Measurements from ENCODE around the gene PNN.

Gene PNN

DNA sequence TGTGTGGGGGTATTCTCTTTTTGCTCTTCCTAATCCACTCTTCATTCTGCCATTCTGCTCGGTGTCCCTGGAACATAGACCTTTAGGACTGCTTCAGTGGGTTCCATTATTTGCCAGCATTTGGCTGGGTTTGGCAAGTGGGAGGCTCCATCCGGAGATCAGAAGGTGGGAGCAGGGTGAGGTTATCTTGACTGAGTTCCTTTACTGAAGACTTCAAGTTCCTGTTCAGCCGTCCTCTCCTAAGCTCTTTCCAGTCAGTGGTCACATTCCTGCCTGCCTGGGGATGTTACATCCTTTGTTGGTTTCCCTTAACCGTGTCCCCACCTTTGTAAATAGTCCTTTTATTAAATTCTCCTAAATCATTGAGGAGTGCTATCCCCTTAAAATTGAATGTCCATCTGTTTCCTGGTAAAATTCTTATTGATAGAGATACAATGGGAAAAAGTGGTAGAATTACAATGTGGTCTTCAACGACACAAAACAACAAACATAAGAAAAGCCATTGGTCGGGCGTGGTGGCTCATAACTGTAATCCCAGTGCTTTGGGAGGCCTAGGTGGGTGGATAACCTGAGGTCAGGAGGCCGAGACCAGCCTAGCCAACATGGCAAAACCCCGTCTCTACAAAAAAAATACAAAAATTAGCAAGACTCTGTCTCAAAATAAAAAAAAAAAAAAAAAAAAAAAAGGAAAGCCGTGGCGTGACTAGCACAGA, 53.6 kb downstream of the PNN start:
- Histone ChIP-seq H3K27me3 (ENCODE audit: insufficient read depth, low read length, poor library complexity, severe bottlenecking) (no peaks in the 10 kb centered on the region), H3K79me2 (ENCODE audit: insufficient read depth, low read length) (no peaks in the 10 kb centered on the region), H3F3A (ENCODE audit: low read depth) (no peaks in the 10 kb centered on the region), H3K9ac (ENCODE audit: low read depth, low read length, poor library complexity, severe bottlenecking) (no peak overlapping the region), H3K36me3 (ENCODE audit: insufficient read depth, low read length) (no peaks in the 10 kb centered on the region), H3K9me3 (ENCODE audit: insufficient read depth, low read depth, low read length) (no peaks in the 10 kb centered on the region), H3K4me3 (ENCODE audit: low read length, poor library complexity, severe bottlenecking) (no peak overlapping the region), H3K4me2 (ENCODE audit: low read depth, low read length, poor library complexity, severe bottlenecking) (no peak overlapping the region), H4K20me1 (ENCODE audit: insufficient read depth, low read length, poor library complexity, severe bottlenecking) (no peaks in the 10 kb centered on the region), H3K9me2 (replicated peaks; ENCODE audit: low read depth, low read length) (no peaks in the 10 kb centered on the region), H3K4me1 (ENCODE audit: insufficient read depth, low read length, poor library complexity, severe bottlenecking) (no peaks in the 10 kb centered on the region), H2AFZ (ENCODE audit: low read length) (no peak overlapping the region)
- TF ChIP-seq, protein P1, sequence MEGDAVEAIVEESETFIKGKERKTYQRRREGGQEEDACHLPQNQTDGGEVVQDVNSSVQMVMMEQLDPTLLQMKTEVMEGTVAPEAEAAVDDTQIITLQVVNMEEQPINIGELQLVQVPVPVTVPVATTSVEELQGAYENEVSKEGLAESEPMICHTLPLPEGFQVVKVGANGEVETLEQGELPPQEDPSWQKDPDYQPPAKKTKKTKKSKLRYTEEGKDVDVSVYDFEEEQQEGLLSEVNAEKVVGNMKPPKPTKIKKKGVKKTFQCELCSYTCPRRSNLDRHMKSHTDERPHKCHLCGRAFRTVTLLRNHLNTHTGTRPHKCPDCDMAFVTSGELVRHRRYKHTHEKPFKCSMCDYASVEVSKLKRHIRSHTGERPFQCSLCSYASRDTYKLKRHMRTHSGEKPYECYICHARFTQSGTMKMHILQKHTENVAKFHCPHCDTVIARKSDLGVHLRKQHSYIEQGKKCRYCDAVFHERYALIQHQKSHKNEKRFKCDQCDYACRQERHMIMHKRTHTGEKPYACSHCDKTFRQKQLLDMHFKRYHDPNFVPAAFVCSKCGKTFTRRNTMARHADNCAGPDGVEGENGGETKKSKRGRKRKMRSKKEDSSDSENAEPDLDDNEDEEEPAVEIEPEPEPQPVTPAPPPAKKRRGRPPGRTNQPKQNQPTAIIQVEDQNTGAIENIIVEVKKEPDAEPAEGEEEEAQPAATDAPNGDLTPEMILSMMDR (conservative IDR thresholded peaks at IDR 0.05; ENCODE audit: low read length): no peak
- TF ChIP-seq EZH2phosphoT487 (IDR thresholded peaks at IDR 0.05; ENCODE audit: borderline replicate concordance): no peak

DNA sequence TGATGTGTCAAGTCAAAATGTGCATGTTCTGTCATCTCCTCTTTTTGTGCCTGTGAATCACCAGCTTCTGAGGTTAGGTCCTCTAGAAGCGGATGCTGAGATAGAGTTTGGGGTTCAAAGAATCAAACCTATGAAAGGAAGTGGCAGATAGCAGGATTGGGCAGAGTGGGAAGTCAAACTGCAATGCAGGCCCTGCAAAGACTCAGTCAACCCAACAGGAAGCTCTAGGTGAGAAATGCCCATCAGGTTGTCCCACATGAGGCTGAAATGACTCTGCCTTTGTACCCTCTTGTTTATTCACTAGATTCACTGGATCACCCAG, 54.1 kb downstream of the PNN start:
- Histone ChIP-seq H3K36me3 (ENCODE audit: insufficient read depth, low read length) (no peaks in the 10 kb centered on the region), H3K79me2 (ENCODE audit: insufficient read depth, low read length) (no peaks in the 10 kb centered on the region), H3K4me3 (ENCODE audit: low read length, poor library complexity, severe bottlenecking) (no peak overlapping the region), H3K27me3 (ENCODE audit: insufficient read depth, low read length, poor library complexity, severe bottlenecking) (no peaks in the 10 kb centered on the region), H2AFZ (ENCODE audit: low read length) (no peak overlapping the region), H3K9me2 (replicated peaks; ENCODE audit: low read depth, low read length) (no peaks in the 10 kb centered on the region), H3K4me2 (ENCODE audit: low read depth, low read length, poor library complexity, severe bottlenecking) (no peak overlapping the region), H3K9me3 (ENCODE audit: insufficient read depth, low read depth, low read length) (no peaks in the 10 kb centered on the region), H3F3A (ENCODE audit: low read depth) (no peaks in the 10 kb centered on the region), H3K4me1 (ENCODE audit: insufficient read depth, low read length, poor library complexity, severe bottlenecking) (no peaks in the 10 kb centered on the region), H3K9ac (ENCODE audit: low read depth, low read length, poor library complexity, severe bottlenecking) (no peak overlapping the region), H4K20me1 (ENCODE audit: insufficient read depth, low read length, poor library complexity, severe bottlenecking) (no peaks in the 10 kb centered on the region)
- TF ChIP-seq, protein P1 (conservative IDR thresholded peaks at IDR 0.05; ENCODE audit: low read length): no peak
- TF ChIP-seq EZH2phosphoT487 (IDR thresholded peaks at IDR 0.05; ENCODE audit: borderline replicate concordance): no peak

DNA sequence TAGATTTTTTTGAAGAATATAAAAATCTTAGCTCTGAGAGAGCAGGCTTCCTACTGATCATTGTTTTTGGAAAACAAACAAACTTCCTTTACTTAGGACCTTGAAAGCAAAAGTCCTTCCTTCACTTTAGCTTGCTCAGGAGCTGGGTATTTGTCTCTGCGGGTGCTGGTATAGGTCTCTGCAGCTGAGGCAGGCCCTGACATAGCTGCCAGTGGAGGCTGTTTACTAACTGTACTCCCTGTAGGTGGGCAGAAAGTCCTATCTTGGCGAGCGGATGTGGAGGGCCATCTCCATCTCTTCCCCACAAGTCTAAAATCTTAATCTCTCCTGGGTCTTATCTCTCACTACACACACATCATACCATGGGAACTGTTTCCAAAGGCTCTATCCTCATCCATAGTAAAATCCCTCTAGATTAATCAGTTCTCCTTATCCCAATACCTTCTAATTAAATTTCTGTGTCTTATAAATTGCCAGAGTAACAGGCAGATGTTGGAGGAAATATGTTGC, 54.6 kb downstream of the PNN start:
- Histone ChIP-seq H3K9me3 (ENCODE audit: insufficient read depth, low read depth, low read length) (no peaks in the 10 kb centered on the region), H3K79me2 (ENCODE audit: insufficient read depth, low read length) (no peaks in the 10 kb centered on the region), H3K4me2 (ENCODE audit: low read depth, low read length, poor library complexity, severe bottlenecking) (no peak overlapping the region), H4K20me1 (ENCODE audit: insufficient read depth, low read length, poor library complexity, severe bottlenecking) (no peaks in the 10 kb centered on the region), H3K27me3 (ENCODE audit: insufficient read depth, low read length, poor library complexity, severe bottlenecking) (no peaks in the 10 kb centered on the region), H3K4me1 (ENCODE audit: insufficient read depth, low read length, poor library complexity, severe bottlenecking) (no peaks in the 10 kb centered on the region), H3K4me3 (ENCODE audit: low read length, poor library complexity, severe bottlenecking) (no peak overlapping the region), H3K36me3 (ENCODE audit: insufficient read depth, low read length) (no peaks in the 10 kb centered on the region), H3K9ac (ENCODE audit: low read depth, low read length, poor library complexity, severe bottlenecking) (no peak overlapping the region), H2AFZ (ENCODE audit: low read length) (no peak overlapping the region), H3K9me2 (replicated peaks; ENCODE audit: low read depth, low read length) (no peaks in the 10 kb centered on the region), H3F3A (ENCODE audit: low read depth) (no peaks in the 10 kb centered on the region)
- no peak for TF ChIP-seq EZH2phosphoT487 (IDR thresholded peaks at IDR 0.05; ENCODE audit: borderline replicate concordance)
- TF ChIP-seq, protein P1 (conservative IDR thresholded peaks at IDR 0.05; ENCODE audit: low read length): no peak
